GM23338 (cell line): ENCODE measurements around the gene HMCN2. TPM values are rescaled to one million over a fixed set of nuclear protein-coding genes. Genes with fewer than 3 reads are reported as not detected.
A peak's percentile ranks its signal among the peaks of the same experiment; 100 is the strongest.

Source experiments
- ATAC-seq: fragments of 200-7000 bp; cut with Tn5 transposase; 3 replicates; pipeline ENCODE4 v1.9.1; 2020
- DNase-seq: peaks from one replicate; pipeline ENCODE4 v3.0.0-alpha.2; 2015; ENCODE audit warnings: low spot score
- H2AFZ ChIP-seq: fragments of 200-600 bp; sonication (generic); 2 replicates; pipeline ENCODE4 v1.8.0; 2016; ENCODE audit warnings: antibody characterized with exemption, mild to moderate bottlenecking, moderate library complexity
- H3F3A ChIP-seq: fragments of 200-600 bp; sonication (generic); replicated peaks from 2 replicates; pipeline ENCODE4 v1.8.0; 2017; ENCODE audit warnings: antibody characterized with exemption, mixed run types, low read depth
- H3K27ac ChIP-seq: fragments of 200-600 bp; sonication (generic); 2 replicates; pipeline ENCODE4 v1.6.1; 2016; ENCODE audit warnings: low read depth
- H3K27me3 ChIP-seq: fragments of 200-600 bp; sonication (generic); 2 replicates; pipeline ENCODE4 v1.8.0; 2016; ENCODE audit warnings: mild to moderate bottlenecking, mixed run types, moderate library complexity; ENCODE audit not compliant: insufficient read depth
- H3K36me3 ChIP-seq: fragments of 200-600 bp; sonication (generic); 2 replicates; pipeline ENCODE4 v1.8.0; 2016; ENCODE audit warnings: mild to moderate bottlenecking; ENCODE audit not compliant: insufficient read depth
- H3K4me1 ChIP-seq: fragments of 200-600 bp; sonication (generic); 2 replicates; pipeline ENCODE4 v1.8.0; 2016; ENCODE audit warnings: mild to moderate bottlenecking, moderate library complexity; ENCODE audit not compliant: insufficient read depth
- H3K4me2 ChIP-seq: fragments of 200-600 bp; sonication (generic); 2 replicates; pipeline ENCODE4 v1.7.1; 2017; ENCODE audit warnings: mixed run types
- H3K4me3 ChIP-seq: fragments of 200-600 bp; sonication (generic); 2 replicates; pipeline ENCODE4 v1.6.1; 2016; ENCODE audit warnings: mixed run types
- H3K79me2 ChIP-seq: fragments of 200-600 bp; sonication (generic); replicated peaks from 2 replicates; pipeline ENCODE4 v1.8.0; 2017; ENCODE audit warnings: mild to moderate bottlenecking; ENCODE audit not compliant: insufficient read depth
- H3K9me2 ChIP-seq: fragments of 200-600 bp; sonication (generic); 2 replicates; pipeline ENCODE4 v1.8.0; 2017; ENCODE audit not compliant: insufficient read depth
- H4K20me1 ChIP-seq: fragments of 200-600 bp; sonication (generic); replicated peaks from 2 replicates; pipeline ENCODE4 v1.8.0; 2017; ENCODE audit warnings: mild to moderate bottlenecking; ENCODE audit not compliant: insufficient read depth
- H3K27ac Mint-ChIP-seq: 2 replicates; pipeline ENCODE4 v1.8.0; 2020; ENCODE audit warnings: inconsistent platforms, mild to moderate bottlenecking, moderate library complexity, mixed read lengths
- H3K27me3 Mint-ChIP-seq: 3 replicates; pipeline ENCODE4 v1.8.0; 2022; ENCODE audit warnings: low read depth, mild to moderate bottlenecking, moderate library complexity, mixed read lengths, inconsistent platforms; ENCODE audit not compliant: insufficient read depth, poor library complexity
- H3K36me3 Mint-ChIP-seq: 3 replicates; pipeline ENCODE4 v1.8.0; 2021; ENCODE audit warnings: low read depth, mild to moderate bottlenecking, inconsistent platforms, moderate library complexity, mixed read lengths
- H3K4me1 Mint-ChIP-seq: 3 replicates; pipeline ENCODE4 v1.8.0; 2020; ENCODE audit warnings: mild to moderate bottlenecking, inconsistent platforms, mixed read lengths
- H3K4me3 Mint-ChIP-seq: 3 replicates; pipeline ENCODE4 v1.8.0; 2021; ENCODE audit warnings: moderate library complexity, mild to moderate bottlenecking, inconsistent platforms, mixed read lengths
- H3K9me3 Mint-ChIP-seq: 3 replicates; pipeline ENCODE4 v1.8.0; 2020; ENCODE audit warnings: moderate library complexity, mild to moderate bottlenecking, inconsistent platforms, mixed read lengths
- CREB1 ChIP-seq: fragments of 250-450 bp; sonication (Bioruptor Pico); IDR thresholded peaks from 2 replicates; pipeline ENCODE4 v1.5.0; 2020; ENCODE audit warnings: low read depth, mild to moderate bottlenecking, moderate library complexity
- CTCF ChIP-seq, 2 experiments: fragments of 200-600 bp in 1 of 2; sonication (generic) in 1 of 2; conservative IDR thresholded peaks; 2 replicates each; pipeline versions ENCODE4 v1.5.1 to v1.6.1; 2016 to 2017; ENCODE audit warnings: antibody characterized with exemption in 2 of 2, low read depth in 2 of 2, mild to moderate bottlenecking in 2 of 2, moderate library complexity in 1 of 2
- ETS1 ChIP-seq: IDR thresholded peaks from 2 replicates; pipeline ENCODE4 v1.6.1; 2016; ENCODE audit warnings: antibody characterized with exemption
- EZH2 ChIP-seq: fragments of 200-600 bp; sonication (generic); IDR thresholded peaks from one replicate; pipeline ENCODE4 v1.8.0; 2017; ENCODE audit warnings: antibody characterized with exemption, mild to moderate bottlenecking, low read depth; ENCODE audit not compliant: unreplicated experiment
- EZH2phosphoT487 ChIP-seq: fragments of 200-600 bp; sonication (generic); IDR thresholded peaks from one replicate; pipeline ENCODE4 v1.8.1; 2018; ENCODE audit warnings: antibody characterized with exemption; ENCODE audit not compliant: unreplicated experiment
- JUNB ChIP-seq: IDR thresholded peaks from one replicate; pipeline ENCODE4 v1.6.1; 2016; ENCODE audit warnings: antibody characterized with exemption; ENCODE audit not compliant: unreplicated experiment
- NANOG ChIP-seq: IDR thresholded peaks from 2 replicates; pipeline ENCODE4 v1.6.1; 2016; ENCODE audit warnings: antibody characterized with exemption, borderline replicate concordance
- POLR2AphosphoS5 ChIP-seq: IDR thresholded peaks from 2 replicates; pipeline ENCODE4 v1.6.1; 2016; ENCODE audit warnings: antibody characterized with exemption, low read depth
- REST ChIP-seq: IDR thresholded peaks from one replicate; pipeline ENCODE4 v1.6.1; 2018; ENCODE audit warnings: antibody characterized with exemption; ENCODE audit not compliant: unreplicated experiment
- STAT1 ChIP-seq: IDR thresholded peaks from one replicate; pipeline ENCODE4 v1.6.1; 2016; ENCODE audit warnings: antibody characterized with exemption; ENCODE audit not compliant: unreplicated experiment
- ZNF114 ChIP-seq: fragments of 250-450 bp; sonication (Bioruptor Pico); IDR thresholded peaks from 2 replicates; pipeline ENCODE4 v1.5.0; 2020; ENCODE audit warnings: mild to moderate bottlenecking, moderate library complexity
- ZNF331 ChIP-seq: fragments of 250-450 bp; sonication (Bioruptor Pico); IDR thresholded peaks from 2 replicates; pipeline ENCODE4 v1.5.0; 2020; ENCODE audit warnings: low read depth, mild to moderate bottlenecking, moderate library complexity
- ZNF462 ChIP-seq: fragments of 250-450 bp; sonication (Bioruptor Pico); IDR thresholded peaks from 2 replicates; pipeline ENCODE4 v1.5.0; 2020; ENCODE audit warnings: mild to moderate bottlenecking, moderate library complexity
- polyA plus RNA-seq: library from polyadenylated mRNA; unstranded; fragments of >200 nt; fragmentation: Nextera tagmentation; extraction: Ambion mirVana; gene quantifications from 2 replicates; pipeline ENCODE4 v1.2.1, GENCODE V29; 2016
- total RNA-seq: library from RNA; depleted of rRNA; stranded (reverse); fragments of >200 nt; shearing (Covaris generic); gene quantifications from 2 replicates; pipeline ENCODE4 v1.2.3, GENCODE V29; 2014

Gene HMCN2
- total and polyA plus RNA-seq, 2 experiments from 2014 or later: 1.3 to 4.7 TPM

GRCh38 chr9:130474106-130474505 is 208.5 kb downstream of the HMCN2 start:
- H3K4me1 ChIP-seq: peaks cover 15% of the 10 kb centered on the region

More at GRCh38 chr9:130474106-130474505, 208.5 kb downstream of the HMCN2 start:
- peaks cover 22% of the 10 kb centered on the region; the same call in 2 of the 3 replicates for H3K4me1 Mint-ChIP-seq
- no peak overlapping the region for H3K4me3 Mint-ChIP-seq
- Histone ChIP-seq H3F3A (no peaks in the 10 kb centered on the region), H3K79me2 (no peaks in the 10 kb centered on the region), H4K20me1 (no peaks in the 10 kb centered on the region), H2AFZ (no peak overlapping the region), H3K4me2 (peak overlapping the region; percentile 29; the same call in 1 of the 2 replicates), H3K36me3 (no peaks in the 10 kb centered on the region), H3K27me3 (no peaks in the 10 kb centered on the region), H3K27ac (no peak overlapping the region), H3K4me3 (no peak overlapping the region), H3K9me2 (no peaks in the 10 kb centered on the region)
- peaks cover 6% of the 10 kb centered on the region for H3K36me3 Mint-ChIP-seq
- no peak overlapping the region for H3K27ac Mint-ChIP-seq
- DNase-seq (no peak), ATAC-seq (peak; percentile 6; the same call in 2 of the 3 replicates)
- TF ChIP-seq EZH2phosphoT487: no peak
- no peak for TF ChIP-seq POLR2AphosphoS5
- no peak for TF ChIP-seq EZH2
- TF ChIP-seq NANOG: no peak
- no peak for TF ChIP-seq ZNF462
- TF ChIP-seq JUNB: no peak
- no peak for TF ChIP-seq STAT1
- TF ChIP-seq REST: no peak
- TF ChIP-seq CREB1: no peak
- TF ChIP-seq ETS1: no peak
- no peak for TF ChIP-seq ZNF114 (CRISPR knock-in tag)
- TF ChIP-seq CTCF (conservative IDR thresholded peaks at IDR 0.05; ENCODE audit: low read depth in 2 of 2): no peak
- TF ChIP-seq ZNF331 (CRISPR knock-in tag): no peak
- no peaks in the 10 kb centered on the region for H3K9me3 Mint-ChIP-seq
- peaks cover 14% of the 10 kb centered on the region for H3K27me3 Mint-ChIP-seq
